CD4-positive, alpha-beta T cell treated with Interleukin-15 for 4 hours (primary cell): Measurements from ENCODE around the gene FAM120AOS.
A peak's percentile ranks its signal among the peaks of the same experiment; 100 is the strongest.
"Not testable (repeated sequence)": the region's sequence is repeated elsewhere in the genome, so short reads cannot be mapped to it uniquely, and the experiment has no call there.

Source experiments
- DNase-seq: peaks from one replicate; pipeline ENCODE4 v3.0.0-alpha.2; 2020; ENCODE audit warnings: low spot score

FAM120AOS gene

DNA sequence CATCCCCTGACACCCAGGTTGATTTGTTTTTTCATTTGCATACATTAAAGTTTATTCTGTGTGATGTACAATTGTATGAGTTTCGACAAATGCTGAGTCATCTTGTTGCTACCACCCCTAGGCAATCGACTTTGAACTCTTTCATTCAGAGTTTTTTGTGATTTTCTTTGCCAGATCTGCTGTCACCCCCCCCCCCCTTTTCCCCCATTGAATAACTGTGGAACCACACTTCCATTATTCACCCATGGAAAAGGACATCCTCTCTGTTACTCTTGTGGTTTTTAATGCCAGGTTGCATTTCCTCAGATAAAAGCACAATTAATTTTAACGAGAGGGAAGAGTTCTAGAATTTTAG, 13.7 kb upstream of the FAM120AOS start:
- DNase-seq, result no peak

GRCh38 chr9:93466416-93467061, 13.2 kb upstream of the FAM120AOS start:
- DNase-seq, result no peak

- DNase-seq, result no peak
Observed at GRCh38 chr9:93465855-93466254, 12.5 kb upstream of the FAM120AOS start.

DNA sequence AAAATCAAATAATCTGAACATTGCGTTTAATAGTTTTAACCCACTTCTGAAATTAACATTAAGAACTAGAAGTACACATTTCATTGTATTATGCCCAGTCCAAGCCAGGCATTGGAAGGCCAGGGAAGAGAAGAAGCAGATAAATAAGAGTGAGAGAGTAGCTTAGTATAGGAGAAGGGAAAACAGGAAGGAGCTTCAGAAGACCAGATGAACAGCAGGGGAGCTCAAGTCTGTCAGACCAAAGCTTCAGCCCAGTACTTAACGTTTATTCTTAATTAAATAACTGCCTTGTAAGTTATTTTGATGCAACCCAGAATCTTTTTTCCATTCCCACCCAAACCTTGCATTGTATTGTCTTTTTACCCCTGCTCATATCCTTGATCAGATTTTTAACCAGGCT, 11.5 kb upstream of the FAM120AOS start:
- no peak for DNase-seq

DNA sequence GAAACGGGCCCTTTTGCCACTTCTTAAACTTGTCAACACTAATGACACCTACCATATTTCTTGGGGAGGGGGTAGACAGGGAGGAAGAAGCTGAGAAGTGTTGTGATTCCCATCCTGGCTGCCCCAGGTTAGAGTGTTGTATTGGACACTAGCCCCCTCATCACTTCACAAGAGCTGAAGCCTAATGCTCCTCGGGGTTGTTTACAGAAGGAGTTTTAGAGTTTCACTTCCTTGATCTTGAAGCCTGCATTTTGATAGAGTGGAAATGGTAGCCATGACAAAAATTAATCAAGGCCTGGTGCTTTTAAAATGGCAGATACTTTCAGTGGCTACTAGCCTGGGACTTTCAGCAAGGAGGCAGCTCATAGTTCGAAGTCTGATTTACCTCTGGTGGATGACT, 11.0 kb upstream of the FAM120AOS start:
- DNase-seq, result no peak

DNA sequence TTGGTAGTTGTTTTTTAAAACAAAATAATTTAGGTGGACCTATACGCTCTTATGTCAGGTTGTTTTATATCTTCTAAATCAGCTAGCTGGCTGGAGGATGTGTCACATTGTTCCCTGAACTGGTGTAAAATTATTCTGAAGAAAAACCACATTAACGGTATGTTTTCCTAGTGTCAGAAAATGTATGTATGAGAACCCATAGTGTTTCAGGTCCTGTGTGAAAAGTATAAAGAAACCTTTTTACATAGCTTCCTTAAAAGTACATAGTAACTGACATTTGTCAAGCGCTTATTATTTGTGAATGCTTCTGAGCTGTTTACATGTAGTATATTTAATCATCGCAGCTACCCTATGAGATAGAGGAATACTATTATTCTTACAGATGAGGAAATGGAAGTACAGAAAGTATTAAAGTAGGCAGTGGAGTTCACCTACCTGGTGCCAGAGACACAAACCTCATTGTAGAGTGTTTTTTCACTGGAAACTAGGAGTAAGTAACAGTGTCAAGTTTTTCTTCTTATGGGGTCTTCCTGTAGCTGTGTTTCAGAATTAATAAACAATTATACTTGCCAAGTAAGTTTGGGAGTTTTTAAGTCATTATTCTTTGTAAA, 10.4 kb upstream of the FAM120AOS start:
- peak; percentile 34 for DNase-seq

GRCh38 chr9:93461821-93462220, 8.4 kb upstream of the FAM120AOS start:
- no peak for DNase-seq

- DNase-seq, result no peak
Observed at GRCh38 chr9:93461414-93461743, 8.0 kb upstream of the FAM120AOS start.

DNA sequence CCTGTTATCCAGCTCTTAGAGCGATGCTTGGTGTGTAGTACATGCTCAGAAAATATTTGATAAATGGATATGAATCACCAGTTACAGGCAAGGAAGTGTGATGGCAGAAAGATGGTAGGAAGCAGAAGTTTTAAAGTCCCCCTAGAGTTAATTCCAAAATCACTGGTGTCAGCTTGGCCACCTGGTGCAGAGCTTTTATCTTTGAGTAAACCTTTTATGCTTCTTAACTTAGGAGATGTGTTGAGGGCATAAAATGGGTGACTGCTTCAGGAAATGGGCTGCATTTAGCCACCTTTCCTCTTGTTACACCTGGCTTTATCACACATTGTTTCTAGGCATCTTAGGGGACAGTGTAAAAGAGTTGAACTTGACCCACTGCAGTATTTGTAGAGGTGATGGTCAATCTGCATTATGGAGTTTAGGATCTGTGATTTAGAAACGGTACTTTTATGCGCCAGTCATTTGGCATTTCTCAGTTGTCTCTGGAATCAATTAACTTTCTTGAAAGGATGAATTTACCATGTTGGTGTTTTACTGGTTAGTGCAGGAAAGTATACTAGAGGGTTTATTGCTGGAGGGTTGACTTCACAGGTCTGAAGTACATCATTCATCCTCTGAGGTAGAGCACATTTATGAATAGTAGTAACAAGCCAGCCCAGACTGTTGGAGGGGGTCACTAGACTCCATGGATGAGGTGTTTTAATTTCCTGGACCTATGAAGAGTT, 7.5 kb upstream of the FAM120AOS start:
- no peak for DNase-seq

GRCh38 chr9:93459432-93459847, 6.1 kb upstream of the FAM120AOS start:
- no peak for DNase-seq

GRCh38 chr9:93458712-93459111, 5.3 kb upstream of the FAM120AOS start:
- no peak for DNase-seq

- no peak for DNase-seq
Observed at GRCh38 chr9:93457006-93457405, 3.6 kb upstream of the FAM120AOS start.

- peak; percentile 34 for DNase-seq
Observed at GRCh38 chr9:93456504-93456903, 3.1 kb upstream of the FAM120AOS start.

GRCh38 chr9:93456022-93456421, 2.6 kb upstream of the FAM120AOS start:
- DNase-seq, result no peak

- DNase-seq, result no peak
Observed at GRCh38 chr9:93452710-93453046, 703 bp downstream of the FAM120AOS start.

DNA sequence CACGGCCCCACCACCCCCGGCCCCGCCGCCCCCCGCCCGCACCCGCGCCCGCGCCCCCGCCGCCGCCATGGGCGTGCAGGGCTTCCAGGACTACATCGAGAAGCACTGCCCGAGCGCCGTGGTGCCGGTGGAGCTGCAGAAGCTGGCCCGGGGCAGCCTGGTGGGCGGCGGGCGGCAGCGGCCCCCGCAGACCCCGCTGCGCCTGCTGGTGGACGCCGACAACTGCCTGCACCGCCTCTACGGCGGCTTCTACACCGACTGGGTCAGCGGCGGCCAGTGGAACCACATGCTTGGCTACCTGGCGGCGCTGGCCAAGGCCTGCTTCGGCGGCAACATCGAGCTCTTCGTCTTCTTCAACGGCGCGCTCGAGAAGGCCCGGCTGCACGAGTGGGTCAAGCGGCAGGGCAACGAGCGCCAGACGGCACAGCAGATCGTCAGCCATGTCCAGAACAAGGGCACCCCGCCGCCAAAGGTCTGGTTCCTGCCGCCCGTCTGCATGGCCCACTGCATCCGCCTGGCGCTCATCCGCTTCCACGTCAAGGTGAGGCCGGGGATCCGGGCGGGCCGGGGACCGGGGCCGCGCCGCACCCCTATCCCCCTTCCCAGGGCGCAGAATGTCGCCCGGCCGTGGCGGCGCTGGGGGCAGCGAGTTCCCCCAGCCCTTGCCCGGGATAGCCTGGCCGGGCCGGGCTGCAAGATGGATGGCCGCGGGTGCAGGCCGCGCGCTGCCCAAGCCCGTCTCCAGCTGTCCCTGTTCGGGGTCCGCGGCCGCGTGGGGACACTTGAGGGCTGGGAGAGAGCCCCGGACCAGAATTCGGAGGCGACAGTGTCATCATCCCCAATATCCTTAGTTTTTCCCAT, 1.3 kb downstream of the FAM120AOS start:
- peak; percentile 32 for DNase-seq

- peak; percentile 70 for DNase-seq
Observed at GRCh38 chr9:93450945-93451815, 2.2 kb downstream of the FAM120AOS start, which contains the start of gene FAM120A. FAM120A (plus strand) TSS chr9:93451685; CDS start chr9:93451916, 231 bp downstream.

DNA sequence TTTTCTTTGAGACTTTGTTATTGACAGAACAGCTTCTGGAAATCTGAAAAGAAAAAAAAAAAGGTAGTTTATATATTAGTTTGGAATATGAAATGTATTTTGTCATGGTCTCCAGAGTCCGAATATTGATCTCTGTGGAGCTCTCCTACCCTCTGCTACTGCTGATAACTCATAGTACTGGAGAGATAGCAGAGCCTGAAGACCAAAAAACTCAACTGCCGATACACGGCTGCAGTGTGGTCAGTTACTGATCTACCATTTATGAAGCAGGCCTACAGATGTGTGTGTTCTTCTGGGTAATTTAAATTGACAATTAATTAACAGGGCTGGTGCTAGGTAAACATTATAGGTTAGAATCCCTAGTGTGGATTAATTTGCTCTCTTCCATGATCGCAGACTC, 5.7 kb downstream of the FAM120AOS start:
- DNase-seq, result no peak

- DNase-seq, result no peak
Observed at GRCh38 chr9:93446073-93446472, 7.3 kb downstream of the FAM120AOS start.

DNA sequence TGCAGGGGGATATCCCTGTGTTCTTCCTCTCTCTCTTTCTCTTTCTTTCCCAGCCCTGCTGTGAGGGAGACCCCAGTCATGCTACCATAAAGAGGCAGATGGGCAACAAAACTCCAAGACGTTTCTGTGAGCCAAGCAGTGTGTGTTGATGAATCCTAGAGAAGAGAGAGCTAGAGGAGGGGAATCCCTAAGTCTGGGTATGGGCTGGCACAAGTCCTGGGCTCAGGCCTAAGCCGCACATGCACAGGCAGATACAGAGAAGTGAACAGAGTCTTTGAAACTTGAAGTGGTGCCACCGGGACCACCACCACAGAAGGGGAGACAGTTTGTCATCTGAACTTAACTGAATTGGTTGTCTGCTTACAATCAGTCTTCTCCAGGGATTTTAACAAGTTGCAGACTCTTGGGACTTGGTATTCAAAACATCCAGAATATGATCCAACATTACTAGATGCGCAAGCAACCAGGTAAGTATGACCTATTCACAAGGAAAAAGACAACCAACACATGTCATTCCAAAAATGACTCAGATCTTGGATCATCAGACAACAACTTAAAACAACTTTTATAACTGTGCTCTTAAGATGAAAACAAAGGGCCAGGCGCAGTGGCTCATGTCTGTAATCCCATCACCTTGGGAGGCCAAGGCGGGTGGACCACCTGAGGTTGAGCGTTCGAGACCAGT, 12.3 kb downstream of the FAM120AOS start:
- no peak for DNase-seq

DNA sequence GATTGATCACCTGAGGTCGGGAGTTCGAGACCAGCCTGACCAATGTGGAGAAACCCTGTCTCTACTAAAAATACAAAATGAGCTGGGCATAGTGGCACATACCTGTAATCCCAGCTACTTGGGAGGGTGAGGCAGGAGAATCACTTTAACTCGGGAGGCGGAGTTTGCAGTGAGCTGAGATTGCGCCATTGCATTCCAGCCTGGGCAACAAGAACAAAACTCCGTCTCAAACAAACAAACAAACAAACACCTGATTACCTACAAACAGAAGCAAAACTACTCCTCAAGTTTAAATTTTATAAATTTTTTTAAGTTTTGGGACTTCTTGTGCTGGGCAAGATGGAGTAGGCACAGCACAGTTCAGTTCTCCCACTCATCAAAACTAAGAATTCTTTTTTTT, 14.1 kb downstream of the FAM120AOS start:
- DNase-seq, result not testable (repeated sequence)
